Measurements from ENCODE around the gene ASB1.

Gene ASB1

GRCh38 chr2:238445409-238446190 is 18.9 kb downstream of the ASB1 start:
- no peak for DNase-seq (ENCODE audit: low spot score)

DNA sequence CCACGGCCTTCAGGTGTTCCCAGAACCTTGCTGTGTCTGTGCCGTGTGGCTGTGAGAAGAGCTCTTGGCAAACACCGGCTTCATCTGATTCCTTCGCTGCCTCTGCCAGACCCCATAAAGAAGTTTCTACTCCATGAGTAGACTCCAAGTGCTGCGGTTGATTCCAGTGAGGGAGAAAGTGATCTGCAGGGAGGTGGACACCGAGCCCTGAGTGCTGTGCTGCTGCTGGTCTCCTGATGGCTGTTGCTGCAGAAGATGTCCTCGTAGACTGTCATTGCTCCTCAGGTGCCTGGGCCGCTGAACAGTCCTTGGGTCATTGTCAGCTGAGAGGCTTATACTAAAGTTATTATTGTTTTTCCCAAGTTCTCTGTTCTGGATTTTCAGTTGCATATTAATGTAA is 19.6 kb downstream of the ASB1 start:
- no peak for DNase-seq (ENCODE audit: low spot score)

DNA sequence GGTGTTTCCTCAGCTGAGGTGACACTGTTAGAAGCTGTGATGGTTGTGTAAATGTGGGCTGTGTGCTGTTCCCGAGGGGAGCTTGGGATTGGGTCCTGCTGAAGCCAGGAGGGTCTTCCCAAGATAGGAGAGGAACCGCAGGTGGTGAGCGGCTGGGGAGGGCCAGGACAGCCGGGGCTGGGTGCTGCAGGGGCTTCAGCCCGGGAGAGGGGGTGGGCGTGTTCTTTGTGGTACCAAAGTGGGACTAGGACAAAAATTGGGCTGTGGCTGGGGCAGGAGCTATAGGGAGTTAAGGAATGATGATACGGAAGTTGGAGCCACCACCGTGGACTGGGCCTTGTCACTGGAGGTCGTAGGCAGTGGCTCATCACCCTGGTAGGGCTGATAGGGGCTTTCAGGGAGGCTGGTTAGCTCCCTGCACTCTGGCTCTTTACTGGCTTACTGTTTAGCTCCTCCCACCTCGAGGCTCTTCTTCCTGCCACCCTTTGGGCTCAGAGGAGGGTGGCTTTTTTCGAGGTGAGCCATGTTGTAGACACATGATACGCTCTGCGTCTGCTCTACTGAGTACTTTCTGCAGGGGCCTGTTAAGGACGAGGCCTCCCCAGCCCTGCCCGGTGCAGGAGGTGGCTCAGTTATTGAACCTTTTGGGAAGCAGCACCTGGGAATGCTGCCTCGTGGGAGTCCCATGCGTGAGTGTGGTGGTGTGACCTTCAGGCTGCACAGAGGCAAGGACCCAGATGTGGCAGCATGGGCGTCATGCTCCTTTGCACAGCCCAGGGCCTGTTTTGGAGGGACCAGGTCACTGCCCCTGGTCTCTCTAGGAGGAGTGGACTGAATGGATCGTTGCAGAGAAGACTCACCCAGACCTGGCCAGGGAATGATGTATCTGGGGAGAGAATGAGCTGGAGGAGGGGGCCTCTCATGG is 21.6 kb downstream of the ASB1 start:
- no peak for DNase-seq (ENCODE audit: low spot score)

DNA sequence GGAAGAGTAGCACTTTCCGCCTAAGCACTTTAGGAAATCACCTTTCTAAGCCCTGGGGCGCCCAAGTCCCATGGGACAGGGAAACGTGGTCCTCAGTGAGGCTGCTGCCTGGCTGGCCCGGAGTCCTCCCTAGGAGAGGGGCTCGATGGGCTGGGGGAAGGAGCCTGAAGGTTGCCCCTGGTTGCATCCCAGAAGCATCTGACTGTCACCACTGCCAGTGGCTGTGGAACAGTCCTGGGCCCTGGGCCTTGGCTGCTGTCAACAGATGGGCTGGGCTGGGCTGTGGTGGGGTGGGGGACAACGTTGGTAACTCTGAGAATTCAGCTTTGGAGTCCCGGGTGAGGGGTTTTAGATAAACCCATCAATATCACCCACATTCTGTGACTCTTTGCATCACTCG is 22.5 kb downstream of the ASB1 start:
- no peak for DNase-seq (ENCODE audit: low spot score)

DNA sequence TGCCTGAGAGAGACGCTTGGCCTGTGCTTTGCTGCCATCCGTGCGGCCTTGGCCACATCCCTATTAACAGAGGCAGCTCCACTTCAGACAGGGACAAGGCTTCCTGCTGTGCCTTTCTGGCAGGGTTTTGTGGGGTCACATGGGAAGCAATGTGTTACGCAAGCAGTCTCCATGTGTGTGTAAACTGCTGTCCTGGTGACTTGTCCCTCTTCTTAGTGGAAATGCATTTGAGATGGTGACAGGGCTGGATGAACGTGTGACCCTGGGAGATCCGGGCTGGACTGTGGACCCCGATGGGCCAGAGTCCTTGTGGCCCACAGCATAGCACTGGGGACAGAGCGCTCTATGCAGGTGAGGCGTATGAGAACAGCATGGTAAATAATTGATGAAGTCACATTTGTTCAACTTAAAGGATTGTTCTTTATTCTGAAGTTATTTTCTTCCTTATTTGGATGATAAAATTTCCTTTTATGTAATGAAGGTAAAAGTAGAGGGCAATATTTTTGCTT is 23.2 kb downstream of the ASB1 start:
- DNase-seq (ENCODE audit: low spot score), result peak; percentile 60

- no peak for DNase-seq (ENCODE audit: low spot score)
These were observed 23.7 kb downstream of the ASB1 start for GRCh38 chr2:238450440-238450861.

DNA sequence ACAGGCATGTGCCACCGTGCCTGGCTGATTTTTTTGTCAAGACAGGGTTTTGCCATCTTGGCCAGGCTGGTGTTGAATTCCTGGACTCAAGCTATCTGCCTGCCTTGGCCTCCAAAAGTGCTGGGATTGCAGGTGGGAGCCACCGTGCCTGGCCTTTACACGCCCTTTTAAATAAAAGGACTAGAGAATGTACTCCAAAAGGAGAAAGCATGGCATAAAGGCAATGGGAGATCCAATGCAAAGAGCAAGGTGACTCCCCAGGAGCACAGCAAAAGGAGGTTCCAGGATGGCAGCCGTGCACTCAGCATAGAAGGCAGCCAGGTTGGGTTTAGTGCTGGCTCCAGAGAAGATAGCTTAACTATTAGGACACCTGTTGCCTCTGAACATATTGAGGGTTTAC is 27.1 kb downstream of the ASB1 start:
- DNase-seq (ENCODE audit: low spot score), result no peak

- DNase-seq (ENCODE audit: low spot score), result no peak
These were observed 29.7 kb downstream of the ASB1 start for GRCh38 chr2:238456449-238456848.

GRCh38 chr2:238456970-238457926 is 30.5 kb downstream of the ASB1 start:
- DNase-seq (ENCODE audit: low spot score), result no peak

DNA sequence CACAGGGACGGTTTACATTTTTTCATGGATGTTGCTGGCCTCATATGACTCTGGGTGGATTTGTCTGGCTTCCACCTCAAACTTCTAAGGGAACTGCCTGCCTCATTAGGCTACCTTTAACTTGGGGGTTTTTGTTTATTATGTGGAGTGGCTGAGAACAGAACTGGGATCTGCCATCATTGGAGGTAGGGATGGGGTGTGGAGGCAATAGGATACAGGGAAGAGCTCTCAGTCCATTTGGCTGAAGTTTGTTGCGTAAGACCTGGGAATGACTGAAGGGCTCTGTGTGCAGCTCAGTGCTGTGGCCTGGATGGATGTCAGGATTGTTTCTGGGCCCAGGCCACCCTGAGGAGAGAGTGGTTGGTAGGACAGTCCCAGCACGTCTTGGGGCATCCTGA is 31.2 kb downstream of the ASB1 start:
- no peak for DNase-seq (ENCODE audit: low spot score)

GRCh38 chr2:238458651-238459050 is 31.9 kb downstream of the ASB1 start:
- DNase-seq (ENCODE audit: low spot score), result no peak

DNA sequence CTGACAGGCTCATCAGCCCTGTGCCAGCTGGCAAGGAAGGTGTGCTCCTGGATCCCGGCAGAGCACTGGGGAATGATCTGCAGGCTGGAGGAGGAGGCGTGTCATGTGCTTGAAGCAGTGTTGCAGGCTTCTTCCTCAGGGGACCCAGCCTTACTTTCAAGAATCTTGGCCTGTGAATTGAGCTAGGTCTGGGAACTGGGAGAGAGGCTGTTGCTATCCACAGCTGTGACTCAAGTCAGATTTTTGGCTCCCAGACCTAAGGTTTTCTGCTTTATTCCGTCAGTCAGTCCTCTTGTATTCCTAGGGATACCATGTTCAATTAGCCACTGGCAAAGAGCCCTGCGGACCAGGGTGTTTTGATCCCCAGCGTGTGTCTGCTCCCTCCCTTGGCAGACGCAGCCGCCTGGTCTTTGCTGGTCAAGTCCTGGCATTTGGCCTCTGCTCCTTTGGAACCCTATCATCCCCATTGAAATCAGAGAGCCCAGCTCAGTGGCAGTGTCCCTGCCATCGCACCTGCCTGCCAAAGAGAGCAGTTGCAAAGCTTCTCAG is 32.4 kb downstream of the ASB1 start:
- no peak for DNase-seq (ENCODE audit: low spot score)

DNA sequence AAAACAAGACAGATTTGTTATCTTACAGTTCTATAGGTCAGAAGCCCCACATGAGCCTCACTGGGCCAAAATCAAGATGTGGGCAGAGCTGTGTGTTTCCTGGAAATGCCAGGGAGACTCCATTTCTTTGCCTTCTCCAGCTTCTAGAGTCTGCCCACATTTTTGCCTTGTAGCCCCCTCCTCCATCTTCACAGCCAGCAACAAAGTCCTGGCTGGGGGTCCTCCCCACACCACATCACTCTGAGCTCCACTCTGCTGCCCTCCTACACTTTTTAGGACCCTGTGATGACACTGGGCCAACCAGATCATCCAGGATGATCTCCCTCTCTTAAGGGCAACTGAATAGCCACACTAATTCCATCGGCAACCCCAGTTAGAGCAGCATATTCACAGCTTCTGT is 34.3 kb downstream of the ASB1 start:
- DNase-seq (ENCODE audit: low spot score), result no peak

DNA sequence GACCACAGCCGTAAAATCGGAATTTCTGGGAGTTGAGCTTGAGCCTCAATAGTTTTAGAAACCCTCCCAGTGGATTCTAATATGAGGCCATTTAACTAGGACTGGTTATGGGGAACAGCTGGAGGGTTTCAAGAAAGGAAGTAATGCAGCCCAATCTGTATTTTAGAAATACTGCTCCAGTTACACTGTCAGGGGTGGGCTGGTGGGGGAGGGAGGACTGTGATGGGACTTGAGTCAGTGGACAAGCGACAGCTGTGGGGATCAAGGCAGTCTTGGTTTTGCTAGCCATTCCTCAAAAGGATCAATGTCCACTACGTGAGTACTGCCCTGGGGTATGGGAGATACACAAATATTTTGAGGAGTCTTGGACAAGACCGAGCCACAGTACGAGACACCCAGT is 34.8 kb downstream of the ASB1 start:
- no peak for DNase-seq (ENCODE audit: low spot score)

DNA sequence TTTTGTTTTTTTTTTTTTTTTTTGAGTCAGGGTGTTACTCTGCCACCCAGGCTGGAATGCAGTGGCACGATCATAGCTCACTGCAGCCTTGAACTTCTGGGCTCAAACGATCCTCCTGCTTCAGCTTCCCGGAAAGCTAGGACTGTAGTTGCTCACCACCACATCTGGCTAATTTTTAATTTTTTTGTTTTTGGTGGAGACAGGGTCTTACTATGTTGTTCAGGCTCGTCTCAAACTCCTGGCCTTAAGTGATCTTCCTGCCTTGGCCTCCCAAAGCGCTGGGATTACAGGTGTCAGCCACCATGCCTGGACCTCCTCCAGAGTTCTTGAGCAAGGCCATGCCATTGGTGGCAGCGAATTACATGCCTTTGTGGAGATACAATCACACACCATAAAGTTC is 35.2 kb downstream of the ASB1 start:
- no peak for DNase-seq (ENCODE audit: low spot score)

DNA sequence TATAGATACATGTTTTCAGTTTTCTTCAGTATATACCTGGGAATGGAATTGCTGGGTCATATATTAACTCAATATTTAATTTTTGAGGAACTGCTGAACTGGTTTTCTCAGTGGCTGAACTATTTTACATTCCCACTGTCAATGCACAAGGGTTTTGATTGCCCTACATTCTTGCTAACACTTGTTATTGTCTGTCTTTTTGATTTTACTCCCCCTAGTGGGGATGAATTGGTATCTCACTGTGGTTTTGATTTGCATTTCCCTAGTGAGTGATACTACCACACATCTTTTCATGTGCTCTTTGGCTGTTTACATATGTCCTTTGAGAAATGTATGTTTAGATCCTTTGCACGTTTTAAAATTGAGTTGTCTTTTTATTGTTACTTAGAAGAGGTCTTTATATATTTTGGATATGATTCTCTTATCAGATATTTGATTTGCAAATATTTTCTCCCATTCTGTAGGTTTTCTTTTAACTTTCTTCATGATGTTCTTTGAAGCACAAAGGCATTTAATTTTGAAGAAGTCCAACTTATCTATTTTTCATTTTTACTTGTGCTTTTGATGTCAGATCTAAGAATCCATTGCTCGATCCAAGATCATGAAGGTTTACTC is 36.2 kb downstream of the ASB1 start:
- peak; percentile 41 for DNase-seq (ENCODE audit: low spot score)

DNA sequence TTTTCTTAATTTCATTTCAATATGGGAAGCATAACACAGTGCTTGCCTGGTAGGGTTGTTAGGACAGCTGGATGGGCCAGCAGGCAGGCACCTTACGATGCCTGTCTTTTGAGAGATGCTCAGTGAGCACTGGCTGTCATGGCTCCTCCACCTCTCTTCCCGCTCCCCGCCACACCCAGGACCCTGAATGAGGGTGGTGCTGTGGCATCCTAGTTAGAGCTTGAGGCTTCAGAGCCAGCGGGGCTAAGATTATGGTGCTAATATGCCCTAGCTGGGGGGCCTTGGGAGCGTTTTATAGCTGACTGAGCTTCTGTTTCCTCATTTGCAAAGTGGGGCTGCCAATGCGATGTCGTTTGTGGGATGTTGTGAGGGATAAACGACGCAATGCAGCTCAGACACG is 37.7 kb downstream of the ASB1 start:
- DNase-seq (ENCODE audit: low spot score), result no peak

DNA sequence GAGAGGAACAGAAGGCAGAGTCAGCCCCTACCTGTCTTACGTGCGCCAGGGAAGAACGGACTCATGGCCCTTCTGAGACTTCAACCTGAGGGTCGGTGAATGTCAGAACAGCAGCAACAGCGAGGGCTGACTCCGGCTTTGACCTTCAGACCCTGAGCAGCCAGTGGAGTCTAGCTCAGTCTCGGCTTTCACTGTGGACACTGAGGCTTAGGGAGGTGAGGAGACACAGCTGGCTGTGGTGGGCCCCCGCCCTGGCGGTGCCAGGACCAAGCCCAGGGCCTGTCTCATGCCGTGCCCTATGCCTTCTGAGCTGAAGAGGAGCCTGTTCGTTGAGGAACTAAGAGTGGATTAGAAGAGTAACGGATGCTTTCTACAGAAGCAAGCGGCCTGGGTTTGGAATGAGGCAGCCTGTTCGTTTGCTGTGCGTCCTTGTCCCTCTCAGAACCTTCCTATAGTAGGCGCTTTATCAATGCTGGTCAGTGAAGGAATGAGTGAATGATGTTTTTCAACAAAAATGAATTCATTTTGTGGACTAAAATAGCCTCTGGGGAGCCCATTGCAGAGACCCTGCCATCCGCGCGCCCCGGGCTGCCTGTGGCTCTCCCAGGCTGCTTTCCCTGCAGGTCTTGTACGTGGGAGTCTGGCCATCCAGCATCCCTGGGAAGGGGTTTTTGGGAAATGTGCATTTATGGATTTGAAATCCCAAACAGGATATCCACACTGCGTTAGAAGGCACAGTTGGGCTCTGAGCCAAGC is 38.9 kb downstream of the ASB1 start:
- DNase-seq (ENCODE audit: low spot score), result no peak

DNA sequence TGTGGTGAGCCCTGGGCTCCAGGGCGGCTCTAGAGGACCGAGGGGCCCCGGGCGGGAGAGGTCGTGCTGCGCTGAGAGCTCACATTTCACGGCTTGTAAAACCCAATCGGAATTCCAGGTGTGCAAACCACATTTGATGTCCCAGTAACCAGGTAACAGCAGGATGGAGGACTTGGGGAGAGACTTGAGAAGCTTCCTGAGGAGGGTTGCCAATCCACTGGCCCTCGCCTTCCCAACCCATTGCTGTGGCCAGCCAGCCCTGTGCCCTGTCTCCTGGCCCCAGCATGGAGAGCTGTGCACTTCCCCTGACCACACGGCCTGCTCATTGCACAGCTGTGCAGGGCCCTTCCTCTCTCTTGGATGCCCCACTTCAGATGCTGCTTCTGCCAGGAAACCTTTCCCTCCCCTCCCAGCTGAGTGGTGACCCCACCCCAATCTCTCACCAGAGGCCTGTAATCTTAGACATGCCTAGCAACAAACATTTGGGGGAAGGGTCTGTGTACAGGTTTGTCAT is 39.6 kb downstream of the ASB1 start:
- DNase-seq (ENCODE audit: low spot score), result no peak

GRCh38 chr2:238467062-238467461 is 40.3 kb downstream of the ASB1 start:
- no peak for DNase-seq (ENCODE audit: low spot score)
